Kidney (tissue), 14 donors: ENCODE data around the gene OR9Q1. TPM values are rescaled to one million over a fixed set of nuclear protein-coding genes. Genes with fewer than 3 reads are reported as not detected.

Experiments used
- DNase-seq, 5 donors: peaks; one replicate each; pipeline ENCODE4 v3.0.0-alpha.2; 2013 to 2020
- FAIRE-seq: peaks from 2 replicates; lab custom pipeline; 2012; peaks lifted over from hg19 to GRCh38; lab: Jason Lieb, UNC
- H3K27ac ChIP-seq, 2 donors: one replicate each; pipeline ENCODE4 v1.7.0; 2013; ENCODE audit warnings: low read depth in 2 of 2, low read length in 2 of 2, inconsistent platforms in 1 of 2
- H3K27me3 ChIP-seq: one replicate; pipeline ENCODE4 v1.7.1; 2013; ENCODE audit warnings: low read length, inconsistent platforms; ENCODE audit not compliant: control insufficient read depth, insufficient read depth
- H3K36me3 ChIP-seq, 3 donors: one replicate each; pipeline versions ENCODE4 v1.7.0 to v1.7.1; 2013; ENCODE audit warnings: low read length in 3 of 3, control low read depth in 1 of 3, inconsistent platforms in 1 of 3; ENCODE audit not compliant: insufficient read depth in 3 of 3, control insufficient read depth in 2 of 3
- H3K4me1 ChIP-seq, 3 donors: one replicate each; pipeline versions ENCODE4 v1.7.0 to v1.7.1; 2013; ENCODE audit warnings: low read length in 3 of 3, inconsistent platforms in 1 of 3, low read depth in 1 of 3; ENCODE audit not compliant: control insufficient read depth in 2 of 3, insufficient read depth in 2 of 3
- H3K4me3 ChIP-seq, 3 donors: one replicate each; pipeline versions ENCODE4 v1.7.0 to v1.8.1; 2013; ENCODE audit warnings: low read length in 3 of 3, control low read depth in 1 of 3, inconsistent platforms in 1 of 3
- H3K9ac ChIP-seq, 3 donors: one replicate each; pipeline versions ENCODE4 v1.7.0 to v1.7.1; 2013; ENCODE audit warnings: low read length in 3 of 3, control low read depth in 1 of 3, inconsistent platforms in 1 of 3
- H3K9me3 ChIP-seq, 3 donors: one replicate each; pipeline versions ENCODE4 v1.7.0 to v1.7.1; 2013; ENCODE audit warnings: low read length in 3 of 3, control low read depth in 1 of 3, inconsistent platforms in 1 of 3; ENCODE audit not compliant: control insufficient read depth in 2 of 3, insufficient read depth in 1 of 3
- CTCF ChIP-seq: IDR thresholded peaks from 3 replicates; pipeline ENCODE4 v1.5.1; 2012; ENCODE audit warnings: mild to moderate bottlenecking, moderate library complexity, borderline replicate concordance; ENCODE audit not compliant: insufficient read depth; ENCODE audit errors: extremely low read depth
- intact Hi-C: fragments of 100-400 bp; cut with DNase I; formaldehyde crosslinking; loops from one replicate; pipeline ENCODE4 v1.11.1; 2022
- polyA plus RNA-seq: library from polyadenylated mRNA; stranded (reverse); fragments of 350-450 nt; fragmentation: Illumina TruSeq; extraction: RNeasy Lipid Tissue Mini Kit (QIAGEN cat#74804); gene quantifications from one replicate; pipeline ENCODE4 v1.2.3, GENCODE V29; 2014; ENCODE audit warnings: low read depth, low replicate concordance; ENCODE audit not compliant: insufficient read depth
- total RNA-seq: library from RNA; stranded (reverse); fragmentation: NEBNext Ultra II Directional; extraction: Animal tissue kit (Norgen Biotek cat#: 25700); gene quantifications from one replicate; pipeline ENCODE4 v1.2.1, GENCODE V29; 2021
- donor health status: control.
- donor health status: control.
- donor health status: control.
- donor health status: control.
- donor health status: control.
- donor health status: DM: yes; HTN: yes; CAD: no.
- donor health status: Normal renal cell carcinoma (clear cell type).

Gene OR9Q1
- total and polyA plus RNA-seq, 2 donors from 2014 or later = not detected

GRCh38 chr11:58047818-58048217, 24.1 kb downstream of the OR9Q1 start:
- no peak for TF ChIP-seq CTCF
- Histone ChIP-seq H3K9me3 (no peaks in the 10 kb centered on the region), H3K4me3 (no peak overlapping the region), H3K27me3 (no peaks in the 10 kb centered on the region), H3K9ac (no peak overlapping the region), H3K27ac (no peak overlapping the region), H3K4me1 (no peaks in the 10 kb centered on the region), H3K36me3 (no peaks in the 10 kb centered on the region)
- DNase-seq (no peak), FAIRE-seq (no peak)
- intact Hi-C loops = no loop called here

GRCh38 chr11:58055806-58056401, 32.2 kb downstream of the OR9Q1 start:
- DNase-seq = no peak
- H3K9ac ChIP-seq = no peak overlapping the region
- TF ChIP-seq CTCF = no peak
- no peak overlapping the region for H3K27ac ChIP-seq
- no peaks in the 10 kb centered on the region for H3K27me3 ChIP-seq
- H3K4me3 ChIP-seq = no peak overlapping the region
- intact Hi-C loops = no loop called here
- no peak for FAIRE-seq
- H3K4me1 ChIP-seq = peaks cover 0 to 8% (median 3%) of the 10 kb centered on the region in 3 donors
- no peaks in the 10 kb centered on the region for H3K36me3 ChIP-seq
- H3K9me3 ChIP-seq = no peaks in the 10 kb centered on the region

GRCh38 chr11:58057481-58057880, 33.8 kb downstream of the OR9Q1 start:
- no peak for FAIRE-seq
- intact Hi-C loops = no loop called here
- peaks cover 0 to 16% (median 6%) of the 10 kb centered on the region in 3 donors for H3K4me1 ChIP-seq

More at GRCh38 chr11:58057481-58057880, 33.8 kb downstream of the OR9Q1 start:
- Histone ChIP-seq H3K9me3 (no peaks in the 10 kb centered on the region), H3K27me3 (no peaks in the 10 kb centered on the region), H3K4me3 (no peak overlapping the region), H3K9ac (no peak overlapping the region), H3K36me3 (no peaks in the 10 kb centered on the region), H3K27ac (no peak overlapping the region)
- no peak for TF ChIP-seq CTCF
- DNase-seq = no peak
